CD8-positive, alpha-beta memory T cell (primary cell): ENCODE data around the gene GPX4. TPM values are rescaled to one million over a fixed set of nuclear protein-coding genes. Genes with fewer than 3 reads are reported as not detected.

Experiments used
- CTCF ChIA-PET: fragments of 350-600 bp; sonication (Branson Sonifier 250); formaldehyde crosslinking; loops from one replicate; lab custom pipeline; 2021; ENCODE audit warnings: antibody characterized with exemption; lab: Charles Lee
- POLR2A ChIA-PET: fragments of 350-600 bp; sonication (Branson Sonifier 250); formaldehyde crosslinking; loops from one replicate; lab custom pipeline; 2021; ENCODE audit warnings: antibody characterized with exemption; lab: Charles Lee
- DNase-seq, 5 donors: peaks; one replicate each; pipeline versions ENCODE4 v3.0.0 to v3.0.0-alpha.2; 2020 to 2022; ENCODE audit warnings: mixed read lengths in 1 of 5
- H3K27ac ChIP-seq: one replicate; pipeline ENCODE4 v1.7.0; 2013; ENCODE audit warnings: low read depth, mild to moderate bottlenecking, low read length, moderate library complexity
- H3K27me3 ChIP-seq: 2 replicates; pipeline ENCODE4 v1.7.0; 2013; ENCODE audit warnings: low read length, mild to moderate bottlenecking; ENCODE audit not compliant: insufficient read depth, poor library complexity, severe bottlenecking
- H3K36me3 ChIP-seq: 2 replicates; pipeline ENCODE4 v1.7.0; 2013; ENCODE audit warnings: mild to moderate bottlenecking, low read length, moderate library complexity; ENCODE audit not compliant: insufficient read depth
- H3K4me1 ChIP-seq: 2 replicates; pipeline ENCODE4 v1.7.0; 2013; ENCODE audit warnings: mild to moderate bottlenecking, low read length, moderate library complexity; ENCODE audit not compliant: insufficient read depth
- H3K4me3 ChIP-seq: 2 replicates; pipeline ENCODE4 v1.7.0; 2013; ENCODE audit warnings: mild to moderate bottlenecking, low read length
- H3K9me3 ChIP-seq: 2 replicates; pipeline ENCODE4 v1.7.0; 2013; ENCODE audit warnings: mild to moderate bottlenecking, low read length
- H3K27ac Mint-ChIP-seq, 8 donors: one replicate each; pipeline ENCODE4 v1.8.0; 2020 to 2021; ENCODE audit warnings: mixed read lengths in 8 of 8, mild to moderate bottlenecking in 6 of 8, inconsistent platforms in 3 of 8, moderate library complexity in 3 of 8
- H3K27me3 Mint-ChIP-seq, 2 donors: one replicate each; pipeline ENCODE4 v1.8.0; 2020 to 2021; ENCODE audit warnings: mixed read lengths in 2 of 2, mild to moderate bottlenecking in 1 of 2, moderate library complexity in 1 of 2
- H3K36me3 Mint-ChIP-seq, 3 donors: one replicate each; pipeline ENCODE4 v1.8.0; 2020 to 2021; ENCODE audit warnings: mixed read lengths in 3 of 3, inconsistent platforms in 1 of 3, mild to moderate bottlenecking in 1 of 3
- H3K4me1 Mint-ChIP-seq, 3 donors: one replicate each; pipeline ENCODE4 v1.8.0; 2020 to 2021; ENCODE audit warnings: mixed read lengths in 3 of 3, inconsistent platforms in 1 of 3, mild to moderate bottlenecking in 1 of 3
- H3K4me3 Mint-ChIP-seq, 7 donors: one replicate each; pipeline ENCODE4 v1.8.0; 2020 to 2021; ENCODE audit warnings: mixed read lengths in 7 of 7, mild to moderate bottlenecking in 6 of 7, moderate library complexity in 4 of 7, inconsistent platforms in 2 of 7
- H3K9me3 Mint-ChIP-seq, 5 donors: one replicate each; pipeline ENCODE4 v1.8.0; 2020 to 2022; ENCODE audit warnings: mixed read lengths in 5 of 5, mild to moderate bottlenecking in 3 of 5, moderate library complexity in 2 of 5, inconsistent platforms in 1 of 5
- polyA plus RNA-seq: library from polyadenylated mRNA; unstranded; fragments of 300-500 nt; fragmentation: Illumina TruSeq; gene quantifications from one replicate; pipeline ENCODE4 v1.2.3, GENCODE V29; 2021
- total RNA-seq, 2 experiments: library from RNA; stranded (reverse); gene quantifications; one replicate each; pipeline ENCODE4 v1.2.3, GENCODE V29; 2021

GPX4 gene
- total and polyA plus RNA-seq, 3 experiments from 2014 or later: 222 to 373 (median 222) TPM

DNA sequence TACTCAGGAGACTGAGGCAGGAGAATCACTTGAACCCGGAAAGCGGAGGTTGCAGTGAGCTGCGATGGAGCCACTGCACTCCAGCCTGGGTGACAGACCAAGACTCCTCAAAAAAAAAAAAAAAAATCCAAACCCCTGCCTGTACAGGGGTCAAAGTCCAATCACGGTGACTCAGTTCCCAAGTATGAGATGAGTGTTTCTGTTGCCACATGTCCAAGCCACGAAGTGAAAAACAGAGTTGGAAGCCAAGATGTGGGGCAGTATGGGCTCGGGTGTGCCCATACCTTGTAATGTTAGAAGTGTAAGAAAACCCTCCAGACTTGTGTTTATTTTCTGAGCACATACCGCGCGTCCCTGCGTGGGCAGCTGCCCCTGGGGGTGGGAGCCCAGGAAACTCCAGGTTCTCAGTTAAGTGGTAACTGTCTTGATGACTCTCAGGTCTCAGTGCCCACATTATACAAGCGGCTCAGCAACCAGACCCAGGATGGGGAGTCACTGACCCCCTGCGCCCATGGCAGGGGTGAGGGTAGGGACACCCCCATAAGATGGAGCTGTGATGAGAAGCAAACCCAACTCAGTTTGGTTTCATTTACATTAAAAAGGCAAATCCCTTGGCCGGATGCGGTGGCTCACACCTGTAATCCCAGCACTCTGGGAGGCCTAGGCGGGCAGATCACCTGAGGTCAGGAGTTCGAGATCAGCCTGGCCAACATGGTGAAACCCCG, 1.2 kb upstream of the GPX4 start:
- Histone ChIP-seq H3K36me3 (peaks cover 8% of the 10 kb centered on the region), H3K4me1 (peaks cover 43% of the 10 kb centered on the region), H3K9me3 (no peaks in the 10 kb centered on the region), H3K27ac (peak overlapping the region; percentile 74), H3K4me3 (no peak overlapping the region), H3K27me3 (no peaks in the 10 kb centered on the region)
- POLR2A ChIA-PET: interaction anchor here (0.6 to 2.7 kb wide), 10 partner anchors 7 to 1232 kb away, joined by 3 to 9 read pairs (median 4); partner anchors contain the start of genes POLR2E and RNU6-2
- CTCF ChIA-PET: interaction anchor here (0.6 to 1.2 kb wide), 6 partner anchors 11 to 171 kb away, joined by 3 to 4 read pairs (median 3); partner anchors contain the start of gene ARHGAP45
- Mint-ChIP-seq H3K4me1 (peaks cover 27 to 47% (median 31%) of the 10 kb centered on the region in 3 donors), H3K27me3 (no peaks in the 10 kb centered on the region), H3K4me3 (peak overlapping the region; percentile 62 to 90 (median 77)), H3K27ac (peak overlapping the region; percentile 87 to 100 (median 94)), H3K36me3 (peaks cover 0 to 18% (median 0%) of the 10 kb centered on the region in 3 donors), H3K9me3 (peaks cover 0 to 2% (median 0%) of the 10 kb centered on the region in 5 donors)
- peak in 2 of 5 donors; percentile 46 to 47 for DNase-seq

DNA sequence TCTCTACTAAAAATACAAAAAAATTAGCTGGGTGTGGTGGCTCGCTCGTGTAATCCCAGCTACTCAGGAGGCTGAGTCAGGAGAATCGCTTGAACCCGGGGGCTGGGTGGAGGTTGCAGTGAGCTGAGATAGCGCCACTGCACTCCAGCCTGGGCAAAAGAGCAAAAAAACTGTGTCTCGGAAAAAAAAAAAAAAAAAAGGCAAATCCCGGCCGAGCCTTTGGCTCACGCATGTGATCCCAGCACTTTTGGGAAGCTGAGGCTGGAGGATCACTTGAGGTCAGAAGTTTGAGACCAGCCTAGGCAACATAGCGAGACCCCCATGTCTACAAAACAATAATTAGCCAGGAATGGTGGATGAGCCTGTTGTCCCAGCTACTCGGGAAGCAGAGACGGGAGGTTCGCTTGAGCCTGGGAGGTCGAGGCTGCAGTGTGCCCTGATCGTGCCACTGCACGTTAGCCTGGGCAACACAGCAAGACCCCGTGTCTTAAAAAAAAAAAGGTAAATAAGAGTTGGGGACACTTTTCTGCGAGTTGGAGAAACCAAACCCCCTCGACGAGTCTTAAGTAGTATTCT, 574 bp upstream of the GPX4 start:
- Histone ChIP-seq H3K27ac (peak overlapping the region; percentile 74), H3K36me3 (peaks cover 8% of the 10 kb centered on the region), H3K4me1 (peaks cover 43% of the 10 kb centered on the region), H3K27me3 (no peaks in the 10 kb centered on the region), H3K9me3 (no peaks in the 10 kb centered on the region), H3K4me3 (peak overlapping the region; percentile 56)
- ChIA-PET CTCF (interaction anchor here (0.6 to 1.2 kb wide), 5 partner anchors 35 to 171 kb away, joined by 3 to 4 read pairs (median 3); partner anchors contain the start of gene ARHGAP45), POLR2A (interaction anchor here (0.6 to 2.7 kb wide), 15 partner anchors 8 to 1232 kb away, joined by 3 to 14 read pairs (median 4); partner anchors contain the start of genes ABCA7, ARHGAP45, CIRBP and POLR2E)
- H3K4me3 Mint-ChIP-seq: peak overlapping the region; percentile 66 to 90 (median 77)
- peaks cover 27 to 47% (median 31%) of the 10 kb centered on the region in 3 donors for H3K4me1 Mint-ChIP-seq
- peaks cover 0 to 2% (median 0%) of the 10 kb centered on the region in 5 donors for H3K9me3 Mint-ChIP-seq
- no peaks in the 10 kb centered on the region for H3K27me3 Mint-ChIP-seq
- no peak for DNase-seq
- peak overlapping the region; percentile 87 to 100 (median 94) for H3K27ac Mint-ChIP-seq
- peaks cover 0 to 18% (median 0%) of the 10 kb centered on the region in 3 donors for H3K36me3 Mint-ChIP-seq

DNA sequence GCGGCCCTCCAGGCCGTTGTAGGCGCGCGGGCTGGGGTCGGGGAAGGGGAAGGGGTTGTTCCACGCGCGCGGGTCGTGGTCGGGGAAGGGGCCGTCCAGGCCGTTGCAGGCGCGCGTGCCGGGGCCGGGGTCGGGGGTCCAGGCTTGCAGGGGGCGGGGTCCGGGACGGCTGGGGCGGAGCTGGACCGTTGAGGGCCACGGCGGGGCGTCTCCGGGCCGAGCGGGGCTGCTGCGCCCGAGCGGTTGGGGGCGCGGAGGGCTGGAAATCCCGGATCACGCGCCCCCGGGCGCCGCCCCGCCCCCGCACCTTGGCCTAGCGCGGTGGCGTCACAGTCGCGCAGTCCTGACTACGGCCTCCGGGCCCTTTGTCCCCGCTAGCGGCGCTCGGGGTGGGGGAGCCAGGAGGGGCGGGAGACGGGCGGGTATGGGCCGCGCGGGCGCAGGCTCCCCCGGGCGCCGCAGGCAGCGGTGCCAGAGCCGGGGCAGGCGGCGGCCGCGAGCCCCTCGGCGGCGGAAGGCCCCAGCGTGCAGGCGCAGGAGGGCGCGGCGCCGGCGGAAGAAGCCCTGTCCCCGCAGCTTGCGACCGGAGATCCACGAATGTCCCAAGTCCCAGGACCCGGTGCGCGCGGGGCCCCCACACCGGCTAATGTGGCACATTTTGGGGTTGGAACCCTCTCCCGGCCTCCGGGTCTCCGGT, 665 bp downstream of the GPX4 start:
- peak; percentile 72 to 84 (median 76) for DNase-seq
- Mint-ChIP-seq H3K27me3 (no peaks in the 10 kb centered on the region), H3K27ac (peak overlapping the region in 6 of 8 donors; percentile 58 to 95 (median 66))

DNA sequence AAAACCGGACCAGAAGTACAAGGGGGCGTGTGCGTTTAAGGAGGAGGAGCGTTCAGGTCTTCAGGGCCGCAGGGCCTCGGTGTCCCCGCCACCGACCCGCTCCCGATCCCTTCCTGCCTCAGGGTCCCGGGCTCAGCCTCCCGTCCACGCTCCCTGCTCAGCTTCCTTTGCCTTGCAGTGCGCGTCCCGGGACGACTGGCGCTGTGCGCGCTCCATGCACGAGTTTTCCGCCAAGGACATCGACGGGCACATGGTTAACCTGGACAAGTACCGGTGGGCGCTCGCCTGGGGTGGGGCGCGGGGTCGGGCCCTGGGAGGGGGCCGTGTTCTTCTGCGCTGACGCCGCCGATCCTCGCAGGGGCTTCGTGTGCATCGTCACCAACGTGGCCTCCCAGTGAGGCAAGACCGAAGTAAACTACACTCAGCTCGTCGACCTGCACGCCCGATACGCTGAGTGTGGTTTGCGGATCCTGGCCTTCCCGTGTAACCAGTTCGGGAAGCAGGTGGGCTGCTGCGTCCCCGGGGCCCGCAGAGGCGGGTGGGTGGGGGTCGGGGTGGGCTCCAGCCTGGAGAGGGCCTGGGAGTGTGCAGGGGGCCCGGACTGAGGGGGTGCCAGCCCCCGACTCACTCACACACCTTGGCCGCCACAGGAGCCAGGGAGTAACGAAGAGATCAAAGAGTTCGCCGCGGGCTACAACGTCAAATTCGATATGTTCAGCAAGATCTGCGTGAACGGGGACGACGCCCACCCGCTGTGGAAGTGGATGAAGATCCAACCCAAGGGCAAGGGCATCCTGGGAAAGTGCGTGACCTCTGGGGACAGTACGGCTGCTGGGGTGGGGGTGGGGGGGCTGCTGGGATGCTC, 1.4 kb downstream of the GPX4 start:
- H3K4me1 Mint-ChIP-seq: peaks cover 20 to 36% (median 26%) of the 10 kb centered on the region in 3 donors
- CTCF ChIA-PET: interaction anchor here (1.4 kb wide), 1 partner anchor 139 kb away, joined by 4 read pairs; no protein-coding TSS in a partner anchor
- no peaks in the 10 kb centered on the region for H3K9me3 ChIP-seq
- peak overlapping the region; percentile 69 for H3K4me3 ChIP-seq
- H3K27ac Mint-ChIP-seq: peak overlapping the region; percentile 61 to 95 (median 72)
- no peaks in the 10 kb centered on the region for H3K27me3 Mint-ChIP-seq
- H3K27me3 ChIP-seq: no peaks in the 10 kb centered on the region
- peak overlapping the region; percentile 85 for H3K27ac ChIP-seq
- H3K9me3 Mint-ChIP-seq: peaks cover 0 to 2% (median 0%) of the 10 kb centered on the region in 5 donors
- H3K4me1 ChIP-seq: peaks cover 33% of the 10 kb centered on the region
- H3K4me3 Mint-ChIP-seq: peak overlapping the region; percentile 71 to 92 (median 77)
- H3K36me3 Mint-ChIP-seq: peaks cover 0 to 24% (median 0%) of the 10 kb centered on the region in 3 donors
- POLR2A ChIA-PET: interaction anchor here (0.9 to 2.5 kb wide), 5 partner anchors 28 to 94 kb away, joined by 3 to 14 read pairs (median 4); partner anchors contain the start of gene ARHGAP45
- H3K36me3 ChIP-seq: peaks cover 8% of the 10 kb centered on the region
- DNase-seq: no peak

More for the DNA sequence above, 665 bp downstream of the GPX4 start:
- peak overlapping the region; percentile 85 for H3K27ac ChIP-seq
- H3K4me1 ChIP-seq: peaks cover 41% of the 10 kb centered on the region
- H3K4me1 Mint-ChIP-seq: peaks cover 22 to 41% (median 26%) of the 10 kb centered on the region in 3 donors
- no peaks in the 10 kb centered on the region for H3K27me3 ChIP-seq
- peak overlapping the region; percentile 69 for H3K4me3 ChIP-seq
- CTCF ChIA-PET: interaction anchor here (1.4 kb wide), 1 partner anchor 140 kb away, joined by 4 read pairs; no protein-coding TSS in a partner anchor
- H3K36me3 Mint-ChIP-seq: peaks cover 0 to 20% (median 0%) of the 10 kb centered on the region in 3 donors
- POLR2A ChIA-PET: interaction anchor here (0.6 to 2.7 kb wide), 9 partner anchors 11 to 165 kb away, joined by 3 to 14 read pairs (median 4); partner anchors contain the start of genes ABCA7, ARHGAP45, CIRBP and RNU6-2
- no peaks in the 10 kb centered on the region for H3K9me3 ChIP-seq
- peaks cover 8% of the 10 kb centered on the region for H3K36me3 ChIP-seq
- peak overlapping the region; percentile 71 to 92 (median 75) for H3K4me3 Mint-ChIP-seq
- H3K9me3 Mint-ChIP-seq: peaks cover 0 to 2% (median 0%) of the 10 kb centered on the region in 5 donors

DNA sequence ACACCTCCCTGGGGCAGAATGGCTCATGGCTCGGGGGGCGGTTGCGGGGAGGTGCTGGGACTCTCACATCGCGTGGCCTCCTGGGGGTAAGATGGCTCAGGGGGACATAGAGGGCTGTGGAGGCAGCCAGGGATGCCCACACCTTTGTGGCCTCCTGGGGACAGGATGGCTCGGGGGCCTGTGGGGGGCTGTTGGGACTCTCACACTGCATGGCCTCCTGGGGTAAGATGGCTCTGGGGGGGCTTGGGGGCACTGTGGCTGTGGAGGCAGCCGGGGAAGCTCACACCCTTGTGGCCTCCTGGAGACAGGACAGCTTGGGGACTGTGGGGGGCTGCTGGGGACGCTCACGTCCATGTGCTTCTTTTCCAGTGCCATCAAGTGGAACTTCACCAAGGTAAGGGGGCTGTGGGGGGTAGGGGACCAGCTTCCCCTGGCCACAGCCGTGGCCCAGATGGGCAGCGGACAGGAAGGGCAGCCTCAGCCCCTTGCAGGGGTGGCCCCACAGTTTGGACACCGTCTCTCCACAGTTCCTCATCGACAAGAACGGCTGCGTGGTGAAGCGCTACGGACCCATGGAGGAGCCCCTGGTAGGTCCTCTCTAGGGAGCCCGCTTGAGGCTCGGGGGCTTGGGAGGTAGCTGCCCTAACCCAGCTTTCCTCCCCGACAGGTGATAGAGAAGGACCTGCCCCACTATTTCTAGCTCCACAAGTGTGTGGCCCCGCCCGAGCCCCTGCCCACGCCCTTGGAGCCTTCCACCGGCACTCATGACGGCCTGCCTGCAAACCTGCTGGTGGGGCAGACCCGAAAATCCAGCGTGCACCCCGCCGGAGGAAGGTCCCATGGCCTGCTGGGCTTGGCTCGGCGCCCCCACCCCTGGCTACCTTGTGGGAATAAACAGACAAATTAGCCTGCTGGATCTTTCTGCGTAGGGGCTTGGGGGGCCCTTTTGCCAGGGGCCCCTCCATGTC, 2.4 kb downstream of the GPX4 start:
- POLR2A ChIA-PET: interaction anchor here (1.0 to 2.5 kb wide), 4 partner anchors 31 to 93 kb away, joined by 3 to 14 read pairs (median 4); partner anchors contain the start of genes ABCA7 and ARHGAP45
- Mint-ChIP-seq H3K27ac (peak overlapping the region; percentile 37 to 88 (median 66)), H3K36me3 (peaks cover 0 to 31% (median 0%) of the 10 kb centered on the region in 3 donors), H3K9me3 (peaks cover 0 to 2% (median 0%) of the 10 kb centered on the region in 5 donors), H3K4me3 (peak overlapping the region in 6 of 7 donors; percentile 62 to 87 (median 68)), H3K27me3 (no peaks in the 10 kb centered on the region), H3K4me1 (peaks cover 20 to 36% (median 26%) of the 10 kb centered on the region in 3 donors)
- H3K4me1 ChIP-seq: peaks cover 27% of the 10 kb centered on the region
- H3K27me3 ChIP-seq: no peaks in the 10 kb centered on the region
- DNase-seq: no peak
- H3K4me3 ChIP-seq: no peak overlapping the region
- H3K27ac ChIP-seq: no peak overlapping the region
- CTCF ChIA-PET: interaction anchor here (1.0 kb wide), 1 partner anchor 88 kb away, joined by 4 read pairs; no protein-coding TSS in a partner anchor
- peaks cover 8% of the 10 kb centered on the region for H3K36me3 ChIP-seq
- H3K9me3 ChIP-seq: no peaks in the 10 kb centered on the region
